Measurements from ENCODE around the gene BRWD1. TPM values are rescaled to one million over a fixed set of nuclear protein-coding genes. Genes with fewer than 3 reads are reported as not detected.

The BRWD1 gene
- total RNA-seq, 2 experiments from 2014 or later = 39.5 to 45.3 TPM

- H3K27me3 Mint-ChIP-seq = no peaks in the 10 kb centered on the region
- H3K27ac Mint-ChIP-seq = peak within 1 kb of the TSS; percentile 92
- CTCF ChIA-PET = interaction anchor here (0.6 to 2.7 kb wide), 12 partner anchors 10 to 421 kb away, joined by 3 to 12 read pairs (median 4); partner anchors contain the start of genes BRWD1, HMGN1 and LCA5L
- POLR2A ChIA-PET = interaction anchor here (0.9 to 4.2 kb wide), 24 partner anchors 9 to 1817 kb away, joined by 3 to 60 read pairs (median 5); partner anchors contain the start of genes BRWD1, DYRK1A and HMGN1
- peaks cover 41% of the 10 kb centered on the region for H3K4me1 Mint-ChIP-seq
- DNase-seq = peak; percentile 95
- no peaks in the 10 kb centered on the region for H3K9me3 Mint-ChIP-seq
- H3K36me3 Mint-ChIP-seq (ENCODE audit: low read depth) = peaks cover 33% of the 10 kb centered on the region
- H3K4me3 Mint-ChIP-seq = peak within 1 kb of the TSS; percentile 97
These were observed 130.0 kb downstream of the BRWD1 start, which contains the start of gene PSMG1 for GRCh38 chr21:39183272-39184049. TSS of gene PSMG1 (minus strand) at chr21:39183451. CDS start at chr21:39183385, 66 bp downstream.

- Mint-ChIP-seq H3K4me3 (peak overlapping the region; percentile 97), H3K9me3 (no peaks in the 10 kb centered on the region), H3K36me3 (ENCODE audit: low read depth) (peaks cover 37% of the 10 kb centered on the region), H3K27ac (peak overlapping the region; percentile 92), H3K27me3 (no peaks in the 10 kb centered on the region), H3K4me1 (peaks cover 41% of the 10 kb centered on the region)
- DNase-seq = no peak
- ChIA-PET CTCF (interaction anchor here (0.6 to 2.7 kb wide), 11 partner anchors 9 to 421 kb away, joined by 3 to 12 read pairs (median 4); partner anchors contain the start of genes BRWD1, HMGN1 and LCA5L), POLR2A (interaction anchor here (0.9 to 4.2 kb wide), 20 partner anchors 9 to 1817 kb away, joined by 3 to 60 read pairs (median 6); partner anchors contain the start of genes BRWD1, DYRK1A and HMGN1)
These were observed 130.8 kb downstream of the BRWD1 start for GRCh38 chr21:39182484-39183271.

GRCh38 chr21:39182016-39182415 lies 131.4 kb downstream of the BRWD1 start:
- ChIA-PET CTCF (no interaction called here), POLR2A (interaction anchor here (1.5 to 2.0 kb wide), 4 partner anchors 132 to 415 kb away, joined by 4 to 7 read pairs (median 5); partner anchors contain the start of gene BRWD1)
- Mint-ChIP-seq H3K27ac (peak overlapping the region; percentile 92), H3K4me1 (peaks cover 41% of the 10 kb centered on the region), H3K27me3 (no peaks in the 10 kb centered on the region), H3K9me3 (no peaks in the 10 kb centered on the region), H3K36me3 (ENCODE audit: low read depth) (peaks cover 37% of the 10 kb centered on the region), H3K4me3 (peak overlapping the region; percentile 97)
- DNase-seq = no peak

GRCh38 chr21:39181205-39181818 lies 132.1 kb downstream of the BRWD1 start:
- no peaks in the 10 kb centered on the region for H3K27me3 Mint-ChIP-seq
- ChIA-PET POLR2A (interaction anchor here (0.7 to 2.0 kb wide), 3 partner anchors 132 to 206 kb away, joined by 3 to 5 read pairs (median 4); partner anchors contain the start of gene BRWD1), CTCF (interaction anchor here (1.0 kb wide), 1 partner anchor 9 kb away, joined by 3 read pairs; no protein-coding TSS in a partner anchor)
- peaks cover 39% of the 10 kb centered on the region for H3K36me3 Mint-ChIP-seq (ENCODE audit: low read depth)
- H3K27ac Mint-ChIP-seq = peak overlapping the region; percentile 27
- H3K9me3 Mint-ChIP-seq = no peaks in the 10 kb centered on the region
- no peak for DNase-seq
- peak overlapping the region; percentile 97 for H3K4me3 Mint-ChIP-seq
- H3K4me1 Mint-ChIP-seq = peaks cover 41% of the 10 kb centered on the region

- Mint-ChIP-seq H3K36me3 (ENCODE audit: low read depth) (peaks cover 46% of the 10 kb centered on the region), H3K4me1 (peaks cover 44% of the 10 kb centered on the region), H3K27me3 (no peaks in the 10 kb centered on the region), H3K4me3 (peak overlapping the region; percentile 7), H3K9me3 (no peaks in the 10 kb centered on the region), H3K27ac (peak overlapping the region; percentile 47)
- DNase-seq = no peak
- CTCF ChIA-PET = interaction anchor here (0.6 to 1.0 kb wide), 3 partner anchors 10 to 398 kb away, joined by 3 to 4 read pairs (median 3); no protein-coding TSS in a partner anchor
- POLR2A ChIA-PET = interaction anchor here (0.7 to 2.0 kb wide), 4 partner anchors 133 to 207 kb away, joined by 3 to 5 read pairs (median 4); partner anchors contain the start of genes BRWD1 and HMGN1
These were observed 132.9 kb downstream of the BRWD1 start for GRCh38 chr21:39180429-39181019.

GRCh38 chr21:39178421-39178820 lies 135.0 kb downstream of the BRWD1 start:
- H3K4me1 Mint-ChIP-seq = peaks cover 32% of the 10 kb centered on the region
- H3K27me3 Mint-ChIP-seq = no peaks in the 10 kb centered on the region
- DNase-seq = no peak
- ChIA-PET CTCF (no interaction called here), POLR2A (no interaction called here)
- no peaks in the 10 kb centered on the region for H3K9me3 Mint-ChIP-seq
- H3K36me3 Mint-ChIP-seq (ENCODE audit: low read depth) = peaks cover 61% of the 10 kb centered on the region
- H3K27ac Mint-ChIP-seq = no peak overlapping the region
- H3K4me3 Mint-ChIP-seq = no peak overlapping the region

- CTCF ChIA-PET = interaction anchor here (0.8 to 1.4 kb wide), 7 partner anchors 11 to 441 kb away, joined by 3 to 6 read pairs (median 3); no protein-coding TSS in a partner anchor
- Mint-ChIP-seq H3K36me3 (ENCODE audit: low read depth) (peaks cover 67% of the 10 kb centered on the region), H3K27ac (peak overlapping the region; percentile 17), H3K4me3 (no peak overlapping the region), H3K9me3 (no peaks in the 10 kb centered on the region), H3K4me1 (peaks cover 20% of the 10 kb centered on the region), H3K27me3 (no peaks in the 10 kb centered on the region)
- no peak for DNase-seq
- POLR2A ChIA-PET = interaction anchor here (1.1 kb wide), 1 partner anchor 172 kb away, joined by 3 read pairs; no protein-coding TSS in a partner anchor
These were observed 137.1 kb downstream of the BRWD1 start for GRCh38 chr21:39176271-39176709.

- peaks cover 16% of the 10 kb centered on the region for H3K4me1 Mint-ChIP-seq
- no peaks in the 10 kb centered on the region for H3K27me3 Mint-ChIP-seq
- POLR2A ChIA-PET = no interaction called here
- H3K36me3 Mint-ChIP-seq (ENCODE audit: low read depth) = peaks cover 70% of the 10 kb centered on the region
- DNase-seq = no peak
- H3K4me3 Mint-ChIP-seq = no peak overlapping the region
- CTCF ChIA-PET = no interaction called here
- no peaks in the 10 kb centered on the region for H3K9me3 Mint-ChIP-seq
- peak overlapping the region; percentile 17 for H3K27ac Mint-ChIP-seq
These were observed 137.8 kb downstream of the BRWD1 start for GRCh38 chr21:39175665-39176064.

- ChIA-PET POLR2A (no interaction called here), CTCF (interaction anchor here (0.9 kb wide), 1 partner anchor 154 kb away, joined by 4 read pairs; no protein-coding TSS in a partner anchor)
- no peaks in the 10 kb centered on the region for H3K9me3 Mint-ChIP-seq
- no peaks in the 10 kb centered on the region for H3K27me3 Mint-ChIP-seq
- no peak overlapping the region for H3K4me3 Mint-ChIP-seq
- H3K27ac Mint-ChIP-seq = no peak overlapping the region
- DNase-seq = no peak
- peaks cover 70% of the 10 kb centered on the region for H3K36me3 Mint-ChIP-seq (ENCODE audit: low read depth)
- H3K4me1 Mint-ChIP-seq = peaks cover 11% of the 10 kb centered on the region
These were observed 138.3 kb downstream of the BRWD1 start for GRCh38 chr21:39175154-39175553.

GRCh38 chr21:39173716-39174680 lies 139.4 kb downstream of the BRWD1 start:
- Mint-ChIP-seq H3K36me3 (ENCODE audit: low read depth) (peaks cover 66% of the 10 kb centered on the region), H3K27me3 (no peaks in the 10 kb centered on the region), H3K27ac (no peak overlapping the region), H3K9me3 (no peaks in the 10 kb centered on the region), H3K4me1 (peaks cover 6% of the 10 kb centered on the region), H3K4me3 (no peak overlapping the region)
- CTCF ChIA-PET = interaction anchor here (0.6 to 1.8 kb wide), 3 partner anchors 9 to 155 kb away, joined by 3 to 7 read pairs (median 4); partner anchors contain the start of gene PSMG1
- POLR2A ChIA-PET = interaction anchor here (1.7 kb wide), 1 partner anchor 10 kb away, joined by 7 read pairs; the partner anchor contains the start of gene PSMG1
- DNase-seq = no peak

GRCh38 chr21:39169906-39170305 lies 143.5 kb downstream of the BRWD1 start:
- CTCF ChIA-PET = no interaction called here
- H3K36me3 Mint-ChIP-seq (ENCODE audit: low read depth) = peaks cover 40% of the 10 kb centered on the region
- H3K27ac Mint-ChIP-seq = no peak overlapping the region
- no peak for DNase-seq
- no peaks in the 10 kb centered on the region for H3K27me3 Mint-ChIP-seq
- H3K9me3 Mint-ChIP-seq = peaks cover 5% of the 10 kb centered on the region
- POLR2A ChIA-PET = no interaction called here
- no peaks in the 10 kb centered on the region for H3K4me1 Mint-ChIP-seq
- H3K4me3 Mint-ChIP-seq = no peak overlapping the region

All from activated CD4-positive, alpha-beta memory T cell treated with anti-CD3 and anti-CD28 coated beads, Interleukin-2, amount 10 ng/mL, durations not matched to agents 7 days and 5 days (primary cell).